ENCODE data around the gene NSF. TPM values are rescaled to one million over a fixed set of nuclear protein-coding genes. Genes with fewer than 3 reads are reported as not detected.
"Not testable (repeated sequence)": the region's sequence is repeated elsewhere in the genome, so short reads cannot be mapped to it uniquely, and the experiment has no call there.

NSF gene
- total and polyA plus RNA-seq, 4 experiments from 2014 or later = 14.6 to 67.3 (median 43.9) TPM

DNA sequence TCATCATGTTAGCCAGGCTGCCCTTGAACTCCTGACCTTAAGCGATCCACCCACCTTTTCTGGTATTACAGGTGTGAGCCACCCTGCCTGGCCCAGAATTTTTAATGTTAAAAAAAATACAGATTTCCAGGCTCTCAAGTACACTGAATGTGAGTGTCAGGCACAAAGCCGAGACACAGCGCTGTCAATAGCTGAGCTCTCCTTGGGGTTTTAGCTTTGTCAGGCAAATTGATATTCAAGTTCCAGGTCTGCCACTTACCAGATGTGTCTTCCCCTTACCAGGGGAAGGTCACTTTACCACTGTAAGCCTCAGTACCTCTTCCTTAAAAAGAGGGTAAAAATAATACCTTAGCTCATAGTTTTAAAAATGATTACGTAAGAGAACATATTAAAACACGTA is 67.8 kb downstream of the NSF start:
- CTCF ChIA-PET (ENCODE audit: partially characterized antibody); intact Hi-C loops (cut with micrococcal nuclease); DNase-seq: not testable (repeated sequence)

DNA sequence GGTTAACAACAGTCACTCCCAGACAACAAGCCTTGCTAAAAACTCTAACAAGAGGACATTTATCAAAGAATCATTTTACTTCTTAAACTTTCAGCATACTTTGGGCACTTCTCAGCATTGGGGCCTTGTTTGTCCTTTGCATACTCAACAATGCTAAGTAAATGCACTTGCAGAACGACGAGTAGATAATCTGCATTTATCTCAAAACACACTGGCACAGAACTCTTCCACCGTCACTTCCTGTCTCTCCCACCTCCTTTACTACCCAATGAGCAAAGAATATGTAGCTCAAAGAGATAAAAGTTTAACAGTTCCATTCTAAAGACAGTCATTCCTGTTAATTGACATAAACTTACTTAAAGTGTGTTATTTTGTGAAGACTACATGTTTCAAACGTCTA is 69.2 kb downstream of the NSF start:
- H3K4me1 ChIP-seq (ENCODE audit: insufficient read depth, low read length); CTCF ChIA-PET (ENCODE audit: partially characterized antibody); H3K27me3 ChIP-seq (ENCODE audit: insufficient read depth, low read length); H3K9me3 Mint-ChIP-seq; H3K27ac Mint-ChIP-seq; H3K27me3 Mint-ChIP-seq; intact Hi-C loops (cut with micrococcal nuclease); H3K4me3 Mint-ChIP-seq; H3K9me3 ChIP-seq (ENCODE audit: control insufficient read depth in 1 of 2, low read length in 2 of 2); H3K36me3 ChIP-seq (ENCODE audit: insufficient read depth, low read length); H3K4me1 Mint-ChIP-seq; POLR2A ChIA-PET (ENCODE audit: partially characterized antibody); H3K27ac ChIP-seq (ENCODE audit: low read depth, low read length); DNase-seq; H3K4me3 ChIP-seq (ENCODE audit: low read length in 2 of 2); H3K36me3 Mint-ChIP-seq: not testable (repeated sequence)

More for the DNA sequence above, 67.8 kb downstream of the NSF start:
- H3K4me3 ChIP-seq (ENCODE audit: low read length in 2 of 2); H3K27ac ChIP-seq (ENCODE audit: low read depth, low read length); H3K27me3 Mint-ChIP-seq; H3K27ac Mint-ChIP-seq; H3K36me3 Mint-ChIP-seq; H3K36me3 ChIP-seq (ENCODE audit: insufficient read depth, low read length); H3K4me3 Mint-ChIP-seq; H3K4me1 Mint-ChIP-seq; H3K9me3 ChIP-seq (ENCODE audit: control insufficient read depth in 1 of 2, low read length in 2 of 2); H3K27me3 ChIP-seq (ENCODE audit: insufficient read depth, low read length); H3K4me1 ChIP-seq (ENCODE audit: insufficient read depth, low read length); POLR2A ChIA-PET (ENCODE audit: partially characterized antibody); H3K9me3 Mint-ChIP-seq: not testable (repeated sequence)

DNA sequence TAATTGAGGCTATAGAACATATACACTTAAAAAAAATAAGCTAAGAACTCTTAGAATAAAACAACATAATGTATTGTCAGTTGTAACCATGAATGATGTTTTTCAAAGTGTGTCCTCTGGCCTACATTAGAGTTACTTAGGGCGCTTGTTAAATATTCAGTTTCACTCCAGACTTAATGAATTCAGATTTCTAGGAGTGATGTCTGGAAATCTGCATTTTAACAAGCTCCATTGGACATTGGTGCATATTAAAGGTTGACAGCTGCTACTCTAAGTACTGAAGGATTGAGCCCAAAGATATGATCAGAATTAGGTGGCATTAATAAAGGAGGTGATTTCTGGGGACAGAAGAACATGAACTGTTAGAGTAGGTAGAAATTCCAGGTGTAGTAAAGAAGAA is 72.7 kb downstream of the NSF start:
- H3K27ac ChIP-seq (ENCODE audit: low read depth, low read length); H3K4me3 ChIP-seq (ENCODE audit: low read length in 2 of 2); H3K27me3 ChIP-seq (ENCODE audit: insufficient read depth, low read length); H3K4me1 Mint-ChIP-seq; H3K27me3 Mint-ChIP-seq; CTCF ChIA-PET (ENCODE audit: partially characterized antibody); H3K36me3 ChIP-seq (ENCODE audit: insufficient read depth, low read length); DNase-seq; H3K4me3 Mint-ChIP-seq; H3K9me3 Mint-ChIP-seq; H3K27ac Mint-ChIP-seq; H3K36me3 Mint-ChIP-seq; H3K4me1 ChIP-seq (ENCODE audit: insufficient read depth, low read length); H3K9me3 ChIP-seq (ENCODE audit: control insufficient read depth in 1 of 2, low read length in 2 of 2); intact Hi-C loops (cut with micrococcal nuclease); POLR2A ChIA-PET (ENCODE audit: partially characterized antibody): not testable (repeated sequence)

DNA sequence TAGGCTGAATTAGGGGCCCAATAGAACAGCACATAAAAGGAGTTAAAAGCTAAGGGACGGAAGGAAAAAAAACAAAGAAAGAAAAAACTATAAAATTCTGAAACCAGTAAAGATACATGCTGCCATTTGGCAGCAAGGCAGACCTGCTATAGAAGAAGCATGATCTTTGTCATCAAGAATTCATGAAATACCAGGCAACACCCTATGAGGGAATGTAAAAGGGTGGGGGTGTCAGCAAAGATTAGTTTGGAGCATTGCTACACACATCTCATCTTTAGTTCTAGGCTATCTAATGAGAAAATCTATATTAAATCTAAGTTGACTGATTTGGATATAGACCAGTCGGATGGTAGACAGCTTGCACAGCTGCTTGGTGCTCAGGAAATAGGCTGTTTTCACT is 73.1 kb downstream of the NSF start:
- H3K36me3 ChIP-seq (ENCODE audit: insufficient read depth, low read length); H3K27ac Mint-ChIP-seq; CTCF ChIA-PET (ENCODE audit: partially characterized antibody); H3K9me3 Mint-ChIP-seq; H3K27me3 Mint-ChIP-seq; H3K27me3 ChIP-seq (ENCODE audit: insufficient read depth, low read length); H3K4me1 Mint-ChIP-seq; H3K9me3 ChIP-seq (ENCODE audit: control insufficient read depth in 1 of 2, low read length in 2 of 2); intact Hi-C loops (cut with micrococcal nuclease); H3K4me3 Mint-ChIP-seq; H3K4me1 ChIP-seq (ENCODE audit: insufficient read depth, low read length); H3K36me3 Mint-ChIP-seq; DNase-seq; POLR2A ChIA-PET (ENCODE audit: partially characterized antibody); H3K4me3 ChIP-seq (ENCODE audit: low read length in 2 of 2); H3K27ac ChIP-seq (ENCODE audit: low read depth, low read length): not testable (repeated sequence)

DNA sequence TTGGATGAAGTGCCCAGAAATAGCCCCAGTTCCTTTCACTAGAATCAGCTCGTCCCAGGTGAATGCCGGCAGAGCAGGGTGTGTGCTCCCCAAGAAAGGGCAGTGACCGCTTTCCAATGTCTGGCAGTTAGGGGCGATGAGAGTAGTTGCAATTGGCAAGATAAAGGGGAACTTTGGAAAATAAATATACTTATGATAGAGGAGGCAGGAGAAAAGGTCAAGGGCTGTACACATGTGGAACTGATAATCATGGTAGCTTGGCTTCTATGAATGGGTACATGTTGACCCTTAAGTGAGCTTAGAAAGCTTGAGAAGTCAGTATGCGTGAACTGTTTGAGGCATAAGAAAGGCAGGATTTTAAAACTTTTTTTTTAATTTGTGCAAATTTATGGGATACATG is 75.5 kb downstream of the NSF start:
- POLR2A ChIA-PET (ENCODE audit: partially characterized antibody); H3K4me3 ChIP-seq (ENCODE audit: low read length in 2 of 2); H3K4me3 Mint-ChIP-seq; H3K4me1 ChIP-seq (ENCODE audit: insufficient read depth, low read length); H3K9me3 Mint-ChIP-seq; H3K27me3 Mint-ChIP-seq; H3K27ac ChIP-seq (ENCODE audit: low read depth, low read length); CTCF ChIA-PET (ENCODE audit: partially characterized antibody); H3K4me1 Mint-ChIP-seq; H3K36me3 Mint-ChIP-seq; H3K36me3 ChIP-seq (ENCODE audit: insufficient read depth, low read length); H3K27me3 ChIP-seq (ENCODE audit: insufficient read depth, low read length); intact Hi-C loops (cut with micrococcal nuclease); H3K27ac Mint-ChIP-seq; H3K9me3 ChIP-seq (ENCODE audit: control insufficient read depth in 1 of 2, low read length in 2 of 2): not testable (repeated sequence)
- DNase-seq = peak in 1 of 5 donors; percentile 10

DNA sequence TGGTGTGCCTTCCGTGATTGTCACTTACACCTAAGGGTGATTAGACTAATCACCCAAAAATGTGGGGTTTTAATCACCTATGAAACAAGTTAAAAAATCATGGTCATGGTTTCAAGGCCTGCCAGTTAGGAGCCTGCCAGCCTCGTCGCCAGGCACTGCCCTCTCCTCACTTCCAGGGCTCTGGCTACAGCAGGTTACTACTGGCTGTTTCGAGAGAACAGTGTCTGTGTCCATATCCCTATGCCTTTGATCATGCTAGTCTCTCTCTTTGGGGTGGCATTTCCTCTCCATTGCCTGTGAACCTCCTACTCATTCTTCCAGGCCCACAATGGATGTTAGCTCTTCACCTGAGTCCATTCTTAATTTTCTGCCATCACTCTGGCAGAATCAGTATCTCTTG is 80.3 kb downstream of the NSF start:
- H3K27me3 ChIP-seq (ENCODE audit: insufficient read depth, low read length); H3K27ac ChIP-seq (ENCODE audit: low read depth, low read length); H3K4me1 ChIP-seq (ENCODE audit: insufficient read depth, low read length); H3K36me3 ChIP-seq (ENCODE audit: insufficient read depth, low read length); H3K27me3 Mint-ChIP-seq; H3K9me3 ChIP-seq (ENCODE audit: control insufficient read depth in 1 of 2, low read length in 2 of 2); H3K4me3 ChIP-seq (ENCODE audit: low read length in 2 of 2); CTCF ChIA-PET (ENCODE audit: partially characterized antibody); DNase-seq; intact Hi-C loops (cut with micrococcal nuclease); H3K27ac Mint-ChIP-seq; POLR2A ChIA-PET (ENCODE audit: partially characterized antibody); H3K9me3 Mint-ChIP-seq; H3K4me1 Mint-ChIP-seq; H3K36me3 Mint-ChIP-seq; H3K4me3 Mint-ChIP-seq: not testable (repeated sequence)

DNA sequence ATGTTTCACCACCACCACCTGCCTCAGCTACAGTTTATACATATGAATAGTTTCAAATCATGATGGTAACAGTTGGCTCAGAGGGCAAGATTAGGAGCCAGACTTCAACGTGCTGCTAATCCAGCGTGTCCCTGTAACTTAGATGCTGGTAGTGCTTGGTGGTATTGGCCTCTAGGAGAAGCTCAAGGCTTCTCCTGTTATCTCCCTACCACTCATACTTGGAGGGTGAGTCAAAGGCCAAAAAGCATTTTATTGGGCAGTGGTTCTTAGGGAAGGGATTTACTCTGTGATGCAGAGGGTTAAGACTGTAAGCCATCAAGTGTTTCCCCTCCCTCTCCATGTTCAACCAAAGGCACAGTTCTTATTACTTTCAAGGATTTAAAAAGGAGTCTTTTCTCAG is 82.3 kb downstream of the NSF start:
- H3K4me3 ChIP-seq (ENCODE audit: low read length in 2 of 2); intact Hi-C loops (cut with micrococcal nuclease); H3K4me1 Mint-ChIP-seq; H3K27me3 Mint-ChIP-seq; H3K27ac Mint-ChIP-seq; H3K9me3 Mint-ChIP-seq; CTCF ChIA-PET (ENCODE audit: partially characterized antibody); H3K36me3 Mint-ChIP-seq; DNase-seq; H3K27ac ChIP-seq (ENCODE audit: low read depth, low read length); H3K36me3 ChIP-seq (ENCODE audit: insufficient read depth, low read length); H3K27me3 ChIP-seq (ENCODE audit: insufficient read depth, low read length); H3K4me3 Mint-ChIP-seq; H3K4me1 ChIP-seq (ENCODE audit: insufficient read depth, low read length); H3K9me3 ChIP-seq (ENCODE audit: control insufficient read depth in 1 of 2, low read length in 2 of 2); POLR2A ChIA-PET (ENCODE audit: partially characterized antibody): not testable (repeated sequence)

DNA sequence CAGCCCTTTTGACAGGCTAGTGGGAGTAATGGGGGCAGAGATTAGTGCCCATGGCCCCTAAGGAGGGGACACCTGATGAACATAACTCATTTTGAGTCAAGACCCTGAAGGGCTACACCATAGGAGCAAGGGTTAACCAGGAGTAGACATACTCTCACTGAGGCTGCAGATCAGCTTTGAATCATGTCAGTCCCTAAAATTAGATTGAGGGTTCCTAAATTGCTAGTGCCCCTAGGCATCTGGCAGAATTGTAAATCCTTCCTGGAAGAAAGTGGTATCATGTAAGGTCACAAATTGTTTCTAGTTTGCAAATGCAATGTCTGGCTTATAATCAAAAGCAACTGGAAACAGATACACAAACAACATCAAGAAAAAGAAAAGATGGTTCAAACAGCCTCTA is 87.3 kb downstream of the NSF start:
- intact Hi-C loops (cut with micrococcal nuclease); H3K36me3 ChIP-seq (ENCODE audit: insufficient read depth, low read length); H3K27ac Mint-ChIP-seq; H3K9me3 ChIP-seq (ENCODE audit: control insufficient read depth in 1 of 2, low read length in 2 of 2); POLR2A ChIA-PET (ENCODE audit: partially characterized antibody); H3K9me3 Mint-ChIP-seq; H3K27me3 ChIP-seq (ENCODE audit: insufficient read depth, low read length); H3K4me3 Mint-ChIP-seq; H3K36me3 Mint-ChIP-seq; H3K27me3 Mint-ChIP-seq; DNase-seq; H3K4me3 ChIP-seq (ENCODE audit: low read length in 2 of 2); H3K4me1 Mint-ChIP-seq; H3K27ac ChIP-seq (ENCODE audit: low read depth, low read length); CTCF ChIA-PET (ENCODE audit: partially characterized antibody); H3K4me1 ChIP-seq (ENCODE audit: insufficient read depth, low read length): not testable (repeated sequence)

All from CD4-positive, alpha-beta memory T cell (primary cell).